T47D (cell line): ENCODE measurements around the gene PIKFYVE.
"Not testable (repeated sequence)": the region's sequence is repeated elsewhere in the genome, so short reads cannot be mapped to it uniquely, and the experiment has no call there.

ENCODE experiments used
- DNase-seq, 2 experiments: peaks; one replicate each; pipeline versions ENCODE4 v3.0.0 to v3.0.0-alpha.2; 2011 to 2012; ENCODE audit warnings: low read depth in 1 of 2, low spot score in 1 of 2
- JUND ChIP-seq: IDR thresholded peaks from 2 replicates; pipeline ENCODE4 v1.6.1; 2012; ENCODE audit warnings: low read depth
- in situ Hi-C: cut with HindIII; loops from 2 replicates; pipeline ENCODE4 v1.10.0; 2016; ENCODE audit warnings: low sequenced_read_pairs, low pct_unique_long_range_greater_than_20kb

The PIKFYVE gene

DNA sequence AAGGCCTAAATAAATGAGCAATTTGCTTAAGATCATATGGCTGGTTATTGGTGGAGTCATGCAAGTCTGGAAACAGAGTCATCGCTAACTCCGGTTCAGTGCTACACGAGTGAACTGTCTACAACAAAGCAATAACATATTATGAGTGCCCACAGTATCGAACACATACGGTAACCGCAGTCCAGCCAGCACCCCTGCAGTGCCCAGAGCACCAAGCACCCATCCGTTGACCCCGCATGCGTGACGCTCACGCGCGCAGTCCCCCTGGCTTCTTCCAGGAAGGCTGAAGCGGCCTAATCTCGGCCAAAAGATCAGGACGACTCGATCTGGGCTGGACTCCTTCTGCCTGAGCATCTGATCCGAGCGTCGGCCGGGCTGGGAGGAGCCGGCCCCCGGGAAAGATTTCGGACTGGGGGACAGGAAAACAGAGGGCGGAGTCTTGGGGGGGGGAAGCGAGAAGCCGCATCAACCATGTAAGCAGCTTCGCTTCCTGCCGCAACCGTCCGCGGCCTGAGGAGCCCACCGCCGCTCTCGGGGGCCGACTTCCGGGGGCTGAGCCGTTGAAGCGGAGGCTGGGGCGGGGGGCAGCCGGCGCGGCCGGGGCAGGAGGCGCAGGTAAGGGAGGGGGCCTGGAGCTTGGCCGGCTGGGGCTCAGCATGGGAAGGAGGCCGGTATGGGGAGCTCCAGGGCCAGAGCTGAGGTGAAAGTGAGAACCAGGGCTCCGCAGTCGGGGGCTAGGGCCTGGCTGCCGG, at the start of gene PIKFYVE:
Gene PIKFYVE (plus strand): TSS at position 455 of the 752 bp plus-strand sequence. CDS start 5,265 bp downstream, outside the sequence.
- in situ Hi-C loops = no loop called here
- peak; percentile 88 to 96 for DNase-seq
- no peak for TF ChIP-seq JUND

DNA sequence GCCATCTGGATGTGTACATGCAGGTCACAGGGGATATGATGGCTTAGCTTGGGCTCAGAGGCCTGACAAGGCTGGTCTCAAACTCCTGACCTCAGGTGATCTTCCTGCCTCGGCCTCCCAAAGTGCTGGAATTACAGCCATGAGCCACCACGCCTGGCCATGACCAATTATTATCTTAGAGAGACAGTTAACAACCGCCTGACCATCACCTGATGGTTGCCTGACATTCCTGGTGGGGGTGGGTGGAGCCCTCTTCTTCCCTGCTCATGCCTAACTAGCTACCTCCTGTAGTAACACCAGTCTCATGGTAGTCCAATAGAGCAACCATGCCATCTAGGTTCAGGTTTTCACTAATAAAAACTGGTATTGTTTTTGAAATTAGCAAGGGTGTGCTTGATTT, 44.2 kb upstream of the PIKFYVE start:
- in situ Hi-C loops, DNase-seq: not testable (repeated sequence)

GRCh38 chr2:208222351-208222750, 43.7 kb upstream of the PIKFYVE start:
- DNase-seq = no peak
- in situ Hi-C loops = no loop called here
- no peak for TF ChIP-seq JUND

DNA sequence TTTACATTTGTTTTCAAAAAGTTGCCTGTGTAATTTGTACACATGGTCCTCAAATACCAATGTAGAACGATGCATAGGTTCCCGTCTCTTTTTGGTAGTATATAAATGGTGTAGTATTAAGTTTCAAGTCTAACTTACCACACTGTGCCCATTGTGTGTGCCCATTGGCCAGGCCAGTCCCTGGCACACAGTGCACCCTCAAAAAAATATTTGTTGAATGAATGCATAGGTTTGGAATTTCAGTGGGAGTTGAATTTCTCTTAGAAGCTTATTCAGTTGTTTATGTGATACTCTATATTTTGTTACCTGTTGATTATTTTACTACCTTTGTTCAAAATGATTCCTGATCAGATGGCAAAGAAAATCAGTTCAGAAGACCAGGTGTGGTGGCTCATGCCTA, 41.3 kb upstream of the PIKFYVE start:
- no peak for TF ChIP-seq JUND

DNA sequence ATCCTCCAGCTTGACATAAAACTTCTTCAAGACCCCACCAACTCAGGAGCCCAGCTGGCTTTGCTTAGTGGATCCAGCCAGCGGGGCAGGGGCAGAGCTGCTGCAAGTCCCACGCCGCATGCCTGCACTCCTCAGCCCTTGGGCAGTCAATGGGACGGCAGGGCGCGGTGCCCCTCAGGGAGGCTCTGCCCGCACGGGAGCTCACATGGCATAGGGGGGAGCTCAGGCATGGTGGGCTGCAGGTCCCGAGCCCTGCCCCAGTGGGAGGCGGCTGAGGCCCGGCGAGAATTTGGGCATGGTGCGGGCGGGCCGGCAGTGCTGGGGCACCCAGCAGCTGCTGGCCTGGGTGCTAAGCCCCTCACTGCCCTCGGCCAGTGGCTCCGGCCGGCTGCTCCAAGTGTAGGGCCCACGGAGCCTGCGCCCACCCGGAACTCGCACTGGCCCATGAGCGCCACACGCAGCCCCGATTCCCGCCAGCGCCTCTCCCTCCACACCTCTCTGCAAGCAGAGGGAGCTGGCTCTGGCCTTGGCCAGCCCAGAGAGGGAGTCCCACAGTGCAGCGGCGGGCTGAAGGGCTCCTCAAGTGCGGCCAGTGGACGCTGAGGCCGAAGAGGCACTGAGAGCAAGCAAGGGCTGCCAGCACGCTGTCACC, 38.3 kb upstream of the PIKFYVE start:
- no peak for DNase-seq
- no peak for TF ChIP-seq JUND

More for the DNA sequence above, 41.3 kb upstream of the PIKFYVE start:
- in situ Hi-C loops = no loop called here
- no peak for DNase-seq

DNA sequence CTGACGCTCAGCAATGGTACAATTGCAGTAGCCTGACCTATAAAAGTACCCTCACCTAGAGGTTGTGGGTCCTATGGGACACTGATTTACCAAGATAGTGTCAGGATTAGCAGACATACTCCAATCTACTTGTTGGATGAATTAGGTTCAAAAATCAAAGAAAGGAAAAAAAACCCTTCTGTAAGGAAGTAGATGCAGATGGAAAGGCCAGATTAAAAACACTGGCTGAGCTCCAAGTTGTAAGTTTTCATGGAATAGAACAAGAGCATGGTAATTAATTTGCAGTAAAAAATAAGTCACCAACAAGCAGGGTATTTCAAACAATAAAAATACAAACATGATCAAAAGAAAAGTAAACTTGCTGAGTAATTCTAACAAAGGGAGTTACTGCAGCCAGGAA, 37.6 kb upstream of the PIKFYVE start:
- TF ChIP-seq JUND = no peak
- in situ Hi-C loops = no loop called here
- DNase-seq = no peak

More for the DNA sequence above, 38.3 kb upstream of the PIKFYVE start:
- in situ Hi-C loops = no loop called here

DNA sequence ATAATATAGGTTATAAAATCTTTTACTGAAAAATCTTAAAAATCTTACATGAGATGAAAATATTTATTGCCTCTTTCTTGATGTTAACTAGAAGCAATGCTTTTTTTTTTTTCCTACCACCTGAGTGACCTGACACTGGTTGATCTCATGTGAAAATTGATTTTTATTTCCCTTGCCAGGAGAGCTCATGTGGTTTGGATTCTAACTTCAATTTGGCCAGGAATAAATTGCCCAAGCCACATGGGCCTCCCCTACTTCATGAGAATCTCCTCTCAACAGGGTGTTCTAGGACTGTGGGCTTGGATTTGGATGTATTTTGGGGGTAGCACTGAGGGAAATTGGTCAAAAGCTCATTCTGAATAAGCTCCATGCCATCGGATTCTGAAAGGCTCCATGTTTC, 31.3 kb upstream of the PIKFYVE start:
- DNase-seq = no peak
- in situ Hi-C loops = no loop called here
- no peak for TF ChIP-seq JUND

DNA sequence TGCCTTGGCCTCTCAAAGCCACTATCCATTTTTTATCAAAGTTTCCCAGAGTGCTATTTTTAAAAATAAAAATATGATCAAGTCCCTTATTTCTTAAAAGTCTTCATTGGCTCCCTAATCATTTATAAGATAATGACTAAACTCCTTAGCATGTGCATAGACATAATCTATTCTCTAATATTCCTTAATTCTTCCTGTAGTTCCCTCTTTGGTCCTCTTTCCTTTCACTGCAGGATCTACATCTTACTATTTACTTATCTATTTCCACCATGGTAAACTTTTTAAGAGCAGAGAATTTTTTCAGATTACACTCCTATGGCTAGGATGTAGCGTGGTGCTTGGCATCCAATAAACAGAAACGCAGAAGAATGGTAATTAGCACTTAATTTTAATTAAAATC, 30.2 kb upstream of the PIKFYVE start:
- in situ Hi-C loops = no loop called here
- no peak for TF ChIP-seq JUND
- no peak for DNase-seq

- in situ Hi-C loops = no loop called here
- DNase-seq = no peak
- TF ChIP-seq JUND = no peak
These were observed 26.1 kb upstream of the PIKFYVE start for GRCh38 chr2:208239770-208240493.

GRCh38 chr2:208240619-208241209, 25.3 kb upstream of the PIKFYVE start:
- no peak for TF ChIP-seq JUND
- in situ Hi-C loops = no loop called here
- DNase-seq = no peak

DNA sequence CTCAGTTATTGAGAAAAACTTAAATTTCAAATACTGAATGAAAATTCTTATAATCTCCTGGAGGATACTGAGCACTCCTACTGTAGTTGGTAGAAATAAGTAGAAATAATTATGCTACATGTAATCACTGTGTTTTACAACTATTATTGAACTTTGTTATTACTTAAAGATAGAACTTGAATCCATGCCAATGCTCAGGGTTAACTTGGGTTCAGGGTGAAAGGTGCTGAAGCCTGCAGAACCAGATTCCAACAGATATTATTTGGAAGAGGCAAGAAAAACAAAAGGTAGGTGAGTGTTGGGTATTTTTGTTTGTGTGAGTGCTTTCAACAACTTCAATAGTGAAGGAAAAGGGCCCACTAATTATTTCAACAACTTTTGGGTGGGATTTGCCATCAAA, 21.6 kb upstream of the PIKFYVE start:
- in situ Hi-C loops = no loop called here
- no peak for DNase-seq
- no peak for TF ChIP-seq JUND

DNA sequence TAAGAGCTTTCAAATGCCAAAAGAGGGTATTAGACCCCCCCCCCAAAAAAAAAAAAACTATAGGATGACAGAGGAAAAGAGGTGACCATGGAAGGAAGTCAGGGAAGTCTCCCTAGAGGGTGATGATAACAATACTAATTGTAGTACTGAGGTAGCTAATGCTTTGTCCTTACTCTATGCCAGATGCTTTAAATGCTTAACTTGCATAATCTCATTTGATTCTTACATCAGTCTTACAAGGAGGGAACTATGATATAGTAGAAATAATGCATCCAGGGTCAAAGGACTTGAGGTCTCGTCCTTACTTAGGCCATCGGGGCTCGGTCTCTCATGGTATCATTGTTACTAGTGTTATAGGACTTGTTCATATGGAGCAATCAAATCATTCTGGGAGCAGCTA, 20.3 kb upstream of the PIKFYVE start:
- in situ Hi-C loops = no loop called here
- no peak for DNase-seq
- TF ChIP-seq JUND = no peak

- no peak for DNase-seq
- no peak for TF ChIP-seq JUND
- in situ Hi-C loops = no loop called here
These were observed 17.5 kb upstream of the PIKFYVE start for GRCh38 chr2:208248601-208249000.
